NCI-H460 (cell line): Measurements from ENCODE around the gene PLCH1. TPM values are rescaled to one million over a fixed set of nuclear protein-coding genes. Genes with fewer than 3 reads are reported as not detected.

ENCODE experiments used
- DNase-seq: peaks from one replicate; pipeline ENCODE4 v3.0.0-alpha.2; 2016; ENCODE audit warnings: low read depth; ENCODE audit errors: extremely low read depth
- total RNA-seq: library from RNA; depleted of rRNA; stranded (reverse); fragments of >200 nt; shearing (Covaris generic); gene quantifications from 2 replicates; pipeline ENCODE4 v1.2.3, GENCODE V29; 2014

The PLCH1 gene
- total RNA-seq, 1 experiment from 2014 or later: 0.79 TPM

DNA sequence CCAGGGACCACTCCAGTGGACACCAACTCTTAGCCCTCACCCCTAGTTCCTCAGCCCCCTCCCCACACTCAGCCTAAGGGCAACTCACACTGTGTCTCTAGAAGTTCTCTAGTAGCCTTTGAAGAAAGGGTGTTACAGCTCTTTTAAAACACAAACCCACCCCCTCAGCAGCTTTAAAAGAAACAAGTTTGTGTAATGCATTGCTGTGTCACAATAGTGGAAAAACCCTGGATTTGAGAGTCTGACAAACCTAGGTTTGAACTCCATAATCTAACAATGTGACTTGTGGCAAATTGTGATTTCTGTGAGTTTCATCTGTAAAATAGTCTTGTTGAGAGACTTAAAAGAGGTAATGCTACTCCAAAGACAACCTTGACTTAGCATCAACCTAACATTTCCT is 54.0 kb downstream of the PLCH1 start:
- no peak for DNase-seq

DNA sequence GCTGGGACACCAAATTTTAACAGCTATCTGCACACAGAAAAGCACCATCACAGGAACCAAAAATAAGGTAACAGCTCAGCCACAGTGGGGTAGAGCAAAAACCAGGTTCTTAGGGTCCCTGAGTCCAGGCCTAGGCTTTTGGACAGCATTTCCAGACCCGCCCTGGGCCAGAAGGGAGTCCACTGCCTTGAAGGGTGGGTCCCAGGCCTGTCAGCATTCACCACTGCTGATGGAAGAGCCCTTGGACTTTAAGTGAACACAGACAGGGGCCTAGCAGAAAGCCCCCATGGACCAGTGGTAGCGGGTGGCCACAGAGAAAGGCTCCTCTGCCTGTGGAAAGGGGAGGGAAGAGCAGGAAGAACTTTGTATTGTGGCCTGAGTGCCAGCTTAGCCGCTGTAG is 56.4 kb downstream of the PLCH1 start:
- no peak for DNase-seq

DNA sequence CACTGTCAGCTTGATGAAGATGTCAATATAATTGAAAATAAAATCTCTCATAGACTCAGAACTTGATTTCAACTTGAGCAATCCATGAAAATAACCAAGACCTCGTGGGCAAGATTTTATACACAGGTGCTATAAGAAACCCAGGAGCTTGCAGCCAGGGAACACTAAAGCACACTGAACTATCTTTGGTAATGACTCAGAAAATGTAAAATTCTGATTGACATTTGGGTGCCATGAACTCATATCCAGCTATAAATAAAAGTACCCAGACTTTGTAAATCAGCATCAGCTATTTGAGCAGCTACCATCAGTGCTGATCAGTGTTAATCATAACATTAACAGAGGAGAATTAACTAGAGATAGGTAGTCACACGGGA is 61.5 kb downstream of the PLCH1 start:
- no peak for DNase-seq

DNA sequence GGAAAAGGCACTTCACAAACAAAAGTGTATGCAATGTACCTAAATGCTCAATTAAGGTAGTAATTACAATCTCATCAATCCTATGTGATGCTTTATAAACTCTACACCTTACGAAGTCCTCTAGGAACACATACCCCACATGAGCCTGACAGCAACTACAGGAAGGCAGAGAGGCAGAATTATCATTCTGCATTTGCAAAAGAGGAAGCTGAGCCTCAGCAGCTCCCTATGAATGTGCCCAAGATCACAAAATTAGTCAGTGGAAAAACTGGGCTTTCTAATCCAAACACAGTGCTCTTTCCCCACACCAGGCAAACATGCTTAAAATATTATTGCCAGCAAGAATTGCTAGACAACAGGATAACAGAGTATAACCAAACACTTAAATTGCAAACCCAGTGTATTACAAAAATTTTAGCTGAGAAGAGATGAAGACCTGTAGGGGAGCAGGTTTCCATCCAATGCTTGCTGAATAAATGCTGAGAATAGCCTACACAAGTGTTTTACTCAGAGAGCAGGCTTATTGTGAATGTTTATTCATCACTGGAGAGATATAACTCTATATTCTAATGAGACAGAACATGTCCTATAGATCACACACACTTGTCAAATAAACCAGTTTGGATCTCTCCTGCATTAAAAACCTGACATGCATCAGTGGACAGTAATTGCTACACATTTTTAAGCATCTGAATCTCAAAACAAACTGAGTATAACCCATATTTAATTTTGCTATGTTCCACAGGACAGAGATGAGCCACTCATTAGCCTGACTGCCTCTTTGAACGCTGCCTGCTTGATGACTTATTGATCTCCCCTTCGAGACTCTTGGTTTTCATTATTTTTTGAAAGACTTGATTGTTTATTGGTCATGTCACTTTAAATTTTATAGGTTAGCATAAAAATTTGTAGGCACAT is 62.2 kb downstream of the PLCH1 start:
- DNase-seq: no peak

DNA sequence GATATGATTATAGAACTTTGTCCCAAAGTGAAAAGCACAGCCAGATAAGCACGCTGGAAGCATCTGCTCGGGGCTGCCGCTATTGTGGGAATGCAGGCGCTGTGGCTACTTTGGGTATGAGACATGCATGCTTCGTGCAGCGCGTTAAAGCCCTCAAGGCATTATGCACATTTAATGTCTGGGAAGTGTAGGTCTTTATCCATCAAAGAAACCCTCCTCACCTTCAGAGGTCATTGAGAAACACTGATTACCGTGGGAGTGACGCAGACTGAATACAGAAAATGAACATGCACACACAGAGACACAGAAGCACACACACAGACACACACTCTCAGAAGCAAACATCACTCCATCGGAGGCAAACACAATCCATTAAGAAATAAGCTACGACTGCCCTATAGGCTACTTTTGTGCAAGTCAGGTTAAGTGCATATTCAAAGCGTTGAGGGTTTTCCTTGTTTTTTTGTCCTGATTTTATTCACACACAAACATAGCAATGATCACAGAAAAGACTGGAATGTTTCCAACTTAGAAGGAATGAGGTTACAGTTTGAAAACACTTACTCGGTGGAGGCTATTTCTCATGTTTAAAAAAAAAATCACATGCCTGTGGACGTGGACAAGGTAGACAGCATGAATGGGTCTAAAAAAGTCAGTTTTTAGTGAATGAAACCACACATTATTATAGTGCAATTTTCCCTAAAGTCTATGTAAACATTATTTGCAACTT is 68.5 kb downstream of the PLCH1 start:
- DNase-seq: peak; percentile 1

DNA sequence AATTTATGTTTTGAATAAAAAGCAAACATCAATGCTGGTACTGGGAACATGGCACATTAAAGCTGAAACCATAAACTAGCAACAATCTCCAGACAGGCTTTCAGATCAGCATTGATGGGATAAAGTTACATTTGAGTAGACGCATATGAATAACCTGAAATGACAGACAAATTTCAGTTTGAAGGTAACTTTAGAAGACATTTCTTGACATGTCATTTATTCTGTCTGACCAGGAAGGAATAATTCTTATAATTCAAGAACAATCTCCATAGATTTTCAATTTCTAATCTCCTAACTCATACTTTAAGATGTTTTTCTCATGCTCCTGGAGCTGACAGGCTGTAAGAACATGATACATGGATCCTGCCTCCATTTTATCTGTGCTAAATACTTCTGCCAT is 69.8 kb downstream of the PLCH1 start:
- DNase-seq: no peak

DNA sequence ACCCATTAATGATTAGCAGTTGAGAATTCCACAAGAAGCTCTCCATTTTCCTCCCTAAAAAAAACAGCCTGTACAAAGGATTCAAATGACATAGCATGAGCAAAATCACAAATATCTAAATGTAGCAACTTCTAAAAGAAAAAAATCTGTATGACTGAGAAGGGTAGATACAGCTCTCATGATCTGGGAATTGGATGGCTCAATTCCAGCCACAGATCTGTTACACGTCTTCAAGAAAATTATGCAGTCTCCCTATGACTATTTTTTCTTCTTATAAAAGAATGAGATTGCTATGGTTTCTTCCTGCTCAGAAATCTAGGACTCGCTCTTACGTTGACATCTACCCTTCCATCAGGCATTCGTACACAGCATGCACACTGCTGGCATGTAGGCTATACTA is 71.5 kb downstream of the PLCH1 start:
- DNase-seq: no peak

DNA sequence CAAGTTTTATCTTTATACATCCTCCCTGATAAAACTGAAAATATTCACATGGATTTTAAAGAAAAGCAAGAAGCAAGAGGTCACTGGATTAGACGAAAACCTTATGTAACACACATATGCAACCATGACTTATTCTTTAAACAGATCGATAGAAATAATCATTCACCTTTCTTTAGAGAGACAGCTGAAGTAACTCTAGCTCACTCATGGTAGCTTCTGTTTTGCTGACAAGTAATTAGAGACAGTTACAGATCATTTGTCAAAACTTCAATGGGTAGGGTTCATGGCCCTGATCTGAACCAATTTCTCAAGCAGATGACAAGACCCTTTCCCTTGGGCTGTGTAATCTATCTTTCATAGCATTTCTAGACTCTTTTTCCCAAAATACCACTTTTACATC is 74.5 kb downstream of the PLCH1 start:
- no peak for DNase-seq

DNA sequence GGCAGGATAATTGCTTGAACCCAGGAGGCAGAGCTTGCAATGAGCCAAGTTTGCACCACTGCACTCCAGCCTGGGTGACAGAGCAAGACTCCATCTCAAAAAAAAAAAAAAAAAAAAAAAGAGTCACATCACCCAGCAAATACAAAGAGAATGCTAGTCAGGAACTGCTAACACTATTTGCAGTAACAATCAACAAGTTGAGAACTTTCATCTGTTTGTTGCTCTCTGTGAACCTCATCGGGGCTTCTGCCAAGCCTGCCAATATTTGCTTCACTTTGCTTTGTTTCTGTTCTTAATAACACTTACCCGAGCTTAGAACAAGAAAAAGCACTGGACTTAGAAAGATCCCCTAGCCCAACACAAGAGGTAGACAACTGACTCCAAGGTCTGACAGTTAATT is 76.9 kb downstream of the PLCH1 start:
- no peak for DNase-seq

DNA sequence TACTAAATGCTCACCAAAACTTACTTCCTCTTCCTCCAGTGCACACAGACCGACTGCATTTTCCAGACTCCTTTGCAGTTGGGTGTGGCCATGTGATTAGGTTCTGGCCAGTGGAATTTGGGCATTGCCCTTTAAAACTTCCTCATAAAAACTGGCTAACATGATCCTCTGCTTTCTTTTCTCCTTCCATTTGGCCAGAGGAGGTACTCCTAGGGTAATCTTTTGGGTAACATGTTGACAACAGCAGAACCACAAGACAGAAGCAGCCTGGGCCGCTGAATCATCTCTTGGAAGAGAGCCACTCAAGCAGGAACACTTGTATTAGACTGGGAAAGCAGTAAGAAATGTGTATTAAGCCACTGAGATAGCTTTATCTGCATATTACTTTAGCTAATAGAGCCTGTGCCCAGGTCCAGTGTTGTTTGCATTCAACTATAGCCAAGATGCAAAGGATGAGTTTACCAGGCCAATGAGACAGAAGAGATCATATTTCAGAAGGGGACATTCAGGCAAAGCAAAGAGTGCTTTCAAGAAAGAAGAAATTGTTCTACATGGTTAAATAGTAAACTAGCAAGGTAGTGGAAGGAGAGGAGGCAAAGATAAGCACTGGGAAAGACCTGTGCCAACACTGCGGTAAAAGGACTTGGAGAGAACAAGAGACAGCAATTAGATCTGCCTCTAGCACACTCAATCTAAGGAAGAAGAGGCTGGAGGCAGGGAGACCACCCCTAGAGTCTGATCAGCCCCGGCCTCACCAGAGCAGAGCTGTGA is 79.8 kb downstream of the PLCH1 start:
- DNase-seq: no peak

DNA sequence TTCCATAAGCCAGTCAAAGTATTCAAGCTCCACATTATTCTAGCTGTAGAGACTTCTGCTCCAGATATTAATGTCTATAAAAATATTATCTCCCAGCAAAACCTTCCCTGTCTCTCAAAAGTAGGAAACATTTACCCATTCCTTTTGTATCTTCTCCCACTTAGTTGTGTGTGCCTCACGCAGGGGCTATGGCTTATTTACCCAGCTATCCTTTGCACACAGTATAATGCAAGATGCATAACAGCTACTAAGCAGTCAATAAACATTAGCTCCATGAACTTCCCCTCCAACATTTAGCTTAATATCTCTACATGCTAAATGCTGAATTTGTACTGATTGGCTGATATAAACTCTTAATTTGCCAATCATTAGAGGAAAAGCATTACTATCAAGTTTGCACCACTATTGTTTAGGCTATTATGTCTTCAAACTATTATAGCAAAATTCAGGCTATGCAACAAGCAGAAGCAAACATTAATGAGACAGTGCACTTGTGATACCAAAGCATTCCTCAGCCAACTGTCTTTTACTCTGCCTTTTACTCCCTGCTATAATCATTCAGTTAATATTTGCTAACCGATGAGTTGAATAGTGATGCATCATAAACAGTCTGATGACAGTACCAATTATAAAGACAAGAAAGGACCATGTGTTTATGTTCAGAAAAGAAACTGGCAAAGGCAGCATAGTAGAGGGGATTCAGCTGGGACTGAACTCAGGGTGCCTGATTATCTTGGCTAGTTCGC is 81.2 kb downstream of the PLCH1 start:
- DNase-seq: no peak

DNA sequence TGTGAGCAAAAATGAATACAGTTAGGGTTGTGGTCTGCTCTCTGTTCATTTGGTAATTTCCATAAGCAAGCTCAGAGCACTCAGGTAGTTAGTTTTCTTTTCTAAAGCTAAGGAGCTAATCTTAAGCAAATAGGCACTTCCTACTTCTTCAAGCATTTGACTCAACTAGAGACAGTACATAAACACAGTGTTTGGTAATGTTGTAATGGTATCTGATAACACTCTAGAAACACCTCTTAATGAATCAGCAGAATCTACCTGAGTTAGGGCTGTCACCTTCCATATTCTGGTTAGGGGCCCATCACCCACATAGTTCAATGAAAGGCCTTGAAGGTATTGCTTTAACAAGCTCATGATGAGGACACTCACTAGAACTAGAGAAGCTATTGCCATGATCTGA is 83.1 kb downstream of the PLCH1 start:
- no peak for DNase-seq

DNA sequence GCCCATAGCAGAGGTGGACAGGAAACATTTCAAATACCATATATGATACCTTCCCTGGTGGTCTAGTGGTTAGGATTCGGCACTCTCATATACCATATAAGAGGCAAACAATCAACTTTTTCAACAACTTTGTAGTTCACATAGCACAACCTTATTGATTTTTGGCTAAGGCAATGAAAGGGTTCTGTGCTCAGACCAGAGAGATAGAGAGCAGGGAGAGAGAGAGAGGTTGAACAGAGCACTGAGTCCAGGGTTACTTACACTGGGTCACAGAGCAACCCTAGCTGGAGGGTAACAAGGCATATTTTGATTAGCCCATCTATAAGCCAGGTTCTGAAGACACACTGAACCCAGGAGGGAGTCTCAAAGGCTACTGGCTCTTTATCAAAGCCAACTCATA is 83.8 kb downstream of the PLCH1 start:
- no peak for DNase-seq

DNA sequence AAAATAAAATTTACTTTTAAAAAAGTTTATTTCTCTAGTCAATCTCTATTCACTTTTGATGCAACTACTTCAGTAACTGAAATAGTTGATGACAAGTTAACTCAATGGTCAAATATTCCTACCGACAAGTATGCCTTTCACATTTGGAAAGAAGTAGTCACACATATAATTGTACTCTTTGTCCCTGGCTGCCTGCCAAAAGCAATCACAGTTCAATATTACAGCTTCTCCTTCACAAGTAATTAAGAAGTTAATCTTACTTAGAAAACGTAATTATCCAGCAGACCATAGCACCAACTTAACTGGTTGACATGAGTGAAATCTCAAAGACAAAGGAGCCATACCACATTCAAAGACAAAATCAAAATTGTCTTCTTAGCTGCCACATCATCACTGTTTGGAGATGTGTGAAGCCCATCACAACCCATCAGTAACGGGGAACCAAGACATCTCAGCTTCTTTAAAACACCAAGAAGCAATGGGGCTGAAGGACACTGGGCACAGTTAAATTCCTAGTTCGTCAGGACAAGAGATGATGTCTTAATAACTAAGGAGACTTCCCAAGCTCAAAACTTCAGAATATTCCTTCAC is 86.1 kb downstream of the PLCH1 start:
- no peak for DNase-seq

DNA sequence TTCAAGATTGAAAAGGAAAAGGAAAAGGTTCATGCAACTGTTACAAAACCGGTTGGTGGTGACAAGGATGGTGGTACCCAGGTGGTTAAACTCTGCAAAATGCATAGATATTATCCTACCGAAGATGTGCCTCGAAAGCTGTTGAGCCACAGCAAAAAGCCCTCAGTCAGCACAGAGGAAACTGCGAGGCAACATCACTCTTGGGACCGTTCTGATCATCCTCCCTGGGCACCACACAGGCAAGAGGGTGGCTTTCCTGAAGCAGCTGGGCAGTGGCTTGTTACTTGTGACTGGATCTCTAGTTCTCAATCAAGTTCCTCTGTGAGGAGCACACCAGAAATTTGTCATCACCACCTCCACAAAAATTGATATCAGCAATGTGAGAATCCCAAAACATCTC is 86.9 kb downstream of the PLCH1 start:
- no peak for DNase-seq

DNA sequence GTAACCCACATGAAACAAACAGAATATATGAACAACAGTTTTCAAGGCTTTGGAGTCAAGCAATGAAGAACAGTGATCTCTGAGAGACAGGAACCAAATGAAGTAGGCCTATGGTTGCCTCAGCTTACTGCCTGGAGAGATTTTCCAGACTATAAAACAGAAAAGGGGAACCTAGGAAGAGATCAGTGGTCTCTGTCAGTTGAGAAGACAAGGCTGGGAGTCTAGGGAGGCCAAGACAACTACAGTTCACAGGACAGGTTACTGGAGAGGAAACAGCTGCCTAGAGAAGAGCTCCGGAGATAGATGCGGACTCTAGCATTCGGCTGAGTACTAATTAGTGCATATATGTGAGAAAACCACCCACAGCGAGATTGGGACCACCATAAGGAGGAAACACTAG is 87.7 kb downstream of the PLCH1 start:
- DNase-seq: no peak

DNA sequence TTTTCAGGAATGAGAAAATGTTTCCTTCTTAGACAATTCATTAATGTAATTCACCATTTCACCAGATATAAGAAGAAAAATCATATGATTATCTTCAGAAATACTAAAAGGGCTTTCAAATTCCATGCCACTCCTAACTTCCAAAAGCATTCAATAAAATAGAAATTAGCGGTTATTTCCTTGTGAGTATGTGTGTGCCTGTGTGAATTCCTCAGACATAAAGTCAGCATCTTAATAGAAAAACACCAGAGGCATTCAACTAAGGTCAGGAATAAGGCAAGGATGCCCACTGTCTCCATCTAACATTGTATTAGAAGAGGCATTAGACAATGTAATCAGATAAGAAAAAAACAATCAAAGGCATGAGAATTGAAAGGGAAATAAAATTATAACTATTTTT is 88.4 kb downstream of the PLCH1 start:
- DNase-seq: no peak

DNA sequence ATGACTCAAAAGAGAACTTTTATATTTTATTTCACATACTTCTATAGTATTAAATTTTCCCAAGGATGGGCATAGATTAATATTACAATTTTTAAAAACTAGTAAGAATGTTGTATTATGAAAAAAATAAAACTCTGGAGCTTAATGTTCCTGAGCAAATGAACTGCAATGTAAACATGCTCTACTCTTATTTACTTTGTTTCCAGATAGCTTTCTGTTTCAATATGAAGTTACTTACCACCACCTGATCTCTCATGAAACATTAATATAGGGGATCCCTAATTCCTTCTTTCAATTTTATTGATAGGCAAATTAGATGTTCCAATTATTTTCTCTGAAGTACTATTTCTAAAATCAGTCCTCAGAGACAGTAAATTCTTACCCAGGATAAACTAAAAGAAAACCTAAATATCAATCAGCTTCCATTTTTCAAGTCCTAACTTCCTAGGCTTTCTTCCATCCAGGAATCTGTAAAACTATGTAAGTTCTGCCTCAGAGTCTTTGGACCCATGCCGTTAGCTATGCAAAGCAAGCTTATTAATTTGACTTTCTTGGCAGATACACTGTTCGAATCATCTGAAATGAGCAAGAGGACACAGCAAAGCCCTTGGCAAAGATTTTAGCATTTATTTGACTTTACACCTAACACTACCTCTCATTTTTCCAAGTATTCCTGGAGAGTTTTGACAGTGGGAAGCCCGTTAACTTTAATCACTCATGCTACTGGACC is 93.2 kb downstream of the PLCH1 start:
- DNase-seq: no peak

DNA sequence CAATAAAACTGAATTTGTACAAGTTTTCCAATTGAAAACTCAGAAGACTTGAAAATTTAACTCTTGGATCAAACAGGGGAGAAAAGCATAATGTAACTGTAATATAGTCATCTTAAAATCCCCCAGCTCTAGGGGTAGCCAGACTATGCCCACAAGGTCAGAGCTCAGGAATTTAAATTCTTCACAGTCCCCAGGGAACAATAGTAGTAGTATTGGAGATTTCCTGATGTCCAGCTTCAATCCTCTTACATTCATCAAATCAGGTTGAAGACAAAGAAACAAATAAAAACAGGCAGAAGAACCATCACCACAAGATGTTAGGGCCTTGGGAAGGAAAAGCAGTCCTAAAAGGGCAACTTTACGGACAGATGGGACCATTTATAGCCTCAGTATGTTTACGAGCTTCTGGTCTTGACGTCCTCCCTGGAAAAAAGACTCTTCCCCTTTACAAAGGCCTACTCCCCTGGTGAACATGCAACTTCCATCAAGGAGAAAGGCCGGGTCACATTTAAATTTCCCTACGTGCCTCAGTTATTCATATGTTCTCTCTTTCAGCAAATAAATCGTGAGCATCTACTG is 96.8 kb downstream of the PLCH1 start:
- no peak for DNase-seq
